GM12872 (cell line): ENCODE results near the gene SSC5D.
A peak's percentile ranks its signal among the peaks of the same experiment; 100 is the strongest.

Experiments used
- TF ChIP-seq, protein P1 (sequence below): IDR thresholded peaks from 3 replicates; pipeline ENCODE4 v1.5.1; 2011; ENCODE audit warnings: low read depth, mild to moderate bottlenecking, low read length, moderate library complexity; ENCODE audit not compliant: insufficient read depth

The SSC5D gene

DNA sequence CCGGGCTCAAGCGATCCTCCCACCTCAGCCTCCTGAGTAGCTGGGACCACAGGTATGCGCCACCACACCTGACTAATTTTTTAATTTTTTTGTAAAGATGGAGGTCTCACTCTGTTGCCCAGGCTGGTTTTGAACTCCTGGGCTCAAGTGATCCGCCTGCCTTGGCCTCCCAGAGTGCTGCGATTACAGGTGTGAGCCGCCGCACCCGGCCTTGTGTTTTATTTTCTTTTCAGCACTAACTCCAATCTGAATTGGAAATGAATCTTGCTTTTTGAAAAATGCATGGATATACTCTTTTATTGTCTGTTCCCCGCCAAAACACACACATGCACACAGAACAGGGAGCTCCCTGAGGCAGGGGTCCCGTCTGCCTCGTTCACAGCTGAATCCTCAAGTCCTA lies 25.5 kb upstream of the SSC5D start:
- TF ChIP-seq, protein P1, sequence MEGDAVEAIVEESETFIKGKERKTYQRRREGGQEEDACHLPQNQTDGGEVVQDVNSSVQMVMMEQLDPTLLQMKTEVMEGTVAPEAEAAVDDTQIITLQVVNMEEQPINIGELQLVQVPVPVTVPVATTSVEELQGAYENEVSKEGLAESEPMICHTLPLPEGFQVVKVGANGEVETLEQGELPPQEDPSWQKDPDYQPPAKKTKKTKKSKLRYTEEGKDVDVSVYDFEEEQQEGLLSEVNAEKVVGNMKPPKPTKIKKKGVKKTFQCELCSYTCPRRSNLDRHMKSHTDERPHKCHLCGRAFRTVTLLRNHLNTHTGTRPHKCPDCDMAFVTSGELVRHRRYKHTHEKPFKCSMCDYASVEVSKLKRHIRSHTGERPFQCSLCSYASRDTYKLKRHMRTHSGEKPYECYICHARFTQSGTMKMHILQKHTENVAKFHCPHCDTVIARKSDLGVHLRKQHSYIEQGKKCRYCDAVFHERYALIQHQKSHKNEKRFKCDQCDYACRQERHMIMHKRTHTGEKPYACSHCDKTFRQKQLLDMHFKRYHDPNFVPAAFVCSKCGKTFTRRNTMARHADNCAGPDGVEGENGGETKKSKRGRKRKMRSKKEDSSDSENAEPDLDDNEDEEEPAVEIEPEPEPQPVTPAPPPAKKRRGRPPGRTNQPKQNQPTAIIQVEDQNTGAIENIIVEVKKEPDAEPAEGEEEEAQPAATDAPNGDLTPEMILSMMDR = no peak

DNA sequence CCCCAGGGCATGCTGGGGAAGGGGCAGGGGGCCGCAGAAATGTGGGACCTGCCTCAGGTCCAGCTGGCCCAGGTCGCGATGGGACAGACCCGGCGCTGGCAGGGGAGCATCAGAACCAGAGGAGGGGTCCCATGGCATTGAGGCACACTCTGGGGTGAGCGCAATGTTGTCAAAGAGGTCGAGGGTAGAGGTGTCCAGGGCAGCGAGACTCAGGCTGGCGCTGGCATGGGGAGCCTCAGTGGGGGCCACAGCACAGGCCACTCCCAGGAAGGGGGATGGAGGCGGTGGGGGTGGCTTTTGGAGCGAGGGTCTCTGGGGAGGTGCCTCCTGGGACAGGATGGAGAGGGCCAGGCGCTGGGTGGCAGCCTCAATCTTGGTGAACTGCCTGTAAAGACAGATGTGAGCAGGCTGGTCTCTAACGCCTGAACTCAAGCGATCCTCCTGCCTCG lies 24.6 kb upstream of the SSC5D start:
- TF ChIP-seq, protein P1 = no peak

DNA sequence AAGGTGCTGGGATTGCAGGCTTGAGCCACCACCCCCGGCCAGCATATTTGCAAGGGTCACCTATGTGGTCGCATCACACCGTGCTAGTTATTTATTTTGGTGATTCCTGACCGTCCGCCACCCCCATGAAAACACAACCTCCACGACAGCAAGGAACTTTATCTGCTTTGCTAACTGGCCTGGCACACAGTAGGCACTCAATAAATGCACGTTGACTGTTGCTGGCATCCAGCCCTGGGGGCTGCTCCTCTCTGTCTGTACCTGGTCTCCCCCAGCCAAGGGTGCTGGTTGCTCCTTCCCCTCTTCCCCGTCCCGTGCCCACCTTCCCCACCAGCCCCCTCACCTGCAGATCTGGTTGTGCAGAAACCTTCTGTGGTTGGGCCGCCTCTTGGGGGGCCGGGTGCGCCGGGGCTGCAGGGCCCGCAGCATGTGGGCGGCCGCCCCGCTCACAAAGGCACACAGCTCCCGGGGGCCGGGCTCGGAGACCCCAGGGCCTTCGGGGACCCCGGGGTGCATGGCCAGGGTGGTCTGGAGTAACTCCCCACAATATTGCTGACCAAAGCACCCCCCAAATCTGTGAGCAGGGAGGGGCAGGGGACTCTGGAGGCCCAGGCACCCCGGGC lies 24.1 kb upstream of the SSC5D start:
- TF ChIP-seq, protein P1 = no peak

DNA sequence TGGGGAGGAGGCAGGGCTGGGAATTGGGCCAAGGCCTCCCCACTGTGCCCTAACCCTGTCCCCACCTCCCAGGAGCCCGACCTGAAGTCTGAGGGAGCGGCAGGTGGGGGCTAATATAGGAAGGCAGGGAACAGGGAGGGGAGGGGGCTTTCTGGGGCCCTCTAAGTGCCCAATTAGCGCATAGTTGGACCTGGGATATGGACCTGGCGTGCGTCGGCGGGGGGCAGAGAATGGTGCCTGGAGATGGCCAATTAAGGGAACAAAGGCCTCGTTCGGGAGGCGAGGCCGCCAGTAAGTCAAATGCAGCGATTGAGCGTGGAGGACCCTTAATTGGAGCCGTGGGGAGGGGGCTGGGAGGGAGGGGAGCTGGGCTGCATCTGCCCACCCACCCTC lies 23.6 kb upstream of the SSC5D start, which contains the start of gene C19orf85:
Gene C19orf85, minus strand, starts transcription at position 90 of the 393 bp plus-strand sequence. CDS start 197 bp downstream, outside the sequence.
- TF ChIP-seq, protein P1 = no peak

DNA sequence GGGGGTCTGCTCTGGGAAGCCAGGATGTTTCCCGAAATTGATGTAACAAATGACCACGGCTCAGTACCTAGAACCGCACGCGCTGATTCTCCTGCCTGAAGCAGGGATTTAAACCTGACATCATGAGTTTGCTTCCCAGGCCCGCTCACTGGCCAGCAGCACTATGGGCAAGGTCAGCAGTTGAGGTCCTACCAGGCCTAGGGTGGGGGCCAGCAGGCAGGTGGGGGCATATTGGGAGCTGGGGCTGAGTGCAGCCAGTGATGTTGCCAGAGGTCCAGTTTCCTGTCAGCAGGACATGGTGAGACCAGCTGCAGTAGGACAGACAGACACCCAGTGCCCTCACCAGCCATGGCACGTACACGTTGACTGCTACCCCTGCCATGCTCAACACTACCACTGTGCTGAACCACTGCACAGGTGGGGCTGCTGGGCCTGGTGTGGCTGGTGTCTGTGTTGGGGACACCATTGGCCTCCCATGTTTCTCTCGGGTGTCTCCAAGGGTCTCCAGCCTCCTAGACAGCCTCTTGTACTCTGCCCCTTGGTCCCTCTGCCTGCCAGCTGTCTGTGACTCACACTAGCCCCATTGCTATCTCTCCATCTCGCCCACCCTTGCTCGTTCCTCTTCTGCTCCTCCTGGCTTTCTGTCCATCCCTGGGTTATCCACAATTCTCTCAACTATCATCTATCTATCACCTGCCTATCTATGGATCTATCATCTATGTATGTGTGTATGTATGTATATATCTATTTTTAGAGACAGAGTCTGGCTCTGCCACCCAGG lies 22.6 kb upstream of the SSC5D start:
- TF ChIP-seq, protein P1 = no peak

DNA sequence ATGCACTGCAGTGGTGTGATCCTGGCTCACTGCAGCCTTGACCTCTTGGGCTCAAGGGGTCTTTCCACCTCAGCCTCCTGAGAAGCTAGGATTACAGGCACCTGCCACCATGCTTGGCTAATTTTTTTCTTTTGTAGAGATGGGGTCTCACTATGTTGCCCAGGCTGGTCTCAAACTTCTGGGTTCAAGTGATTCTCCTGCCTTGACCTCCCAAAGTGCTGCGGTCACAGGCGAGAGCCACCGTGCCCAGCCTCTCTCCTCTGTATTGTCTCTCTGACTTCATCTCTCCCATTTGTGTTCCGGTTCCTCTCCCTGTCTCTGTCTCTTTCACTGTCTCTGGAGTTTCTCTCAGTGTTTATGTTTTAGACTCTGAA lies 22.0 kb upstream of the SSC5D start:
- TF ChIP-seq, protein P1 = no peak

DNA sequence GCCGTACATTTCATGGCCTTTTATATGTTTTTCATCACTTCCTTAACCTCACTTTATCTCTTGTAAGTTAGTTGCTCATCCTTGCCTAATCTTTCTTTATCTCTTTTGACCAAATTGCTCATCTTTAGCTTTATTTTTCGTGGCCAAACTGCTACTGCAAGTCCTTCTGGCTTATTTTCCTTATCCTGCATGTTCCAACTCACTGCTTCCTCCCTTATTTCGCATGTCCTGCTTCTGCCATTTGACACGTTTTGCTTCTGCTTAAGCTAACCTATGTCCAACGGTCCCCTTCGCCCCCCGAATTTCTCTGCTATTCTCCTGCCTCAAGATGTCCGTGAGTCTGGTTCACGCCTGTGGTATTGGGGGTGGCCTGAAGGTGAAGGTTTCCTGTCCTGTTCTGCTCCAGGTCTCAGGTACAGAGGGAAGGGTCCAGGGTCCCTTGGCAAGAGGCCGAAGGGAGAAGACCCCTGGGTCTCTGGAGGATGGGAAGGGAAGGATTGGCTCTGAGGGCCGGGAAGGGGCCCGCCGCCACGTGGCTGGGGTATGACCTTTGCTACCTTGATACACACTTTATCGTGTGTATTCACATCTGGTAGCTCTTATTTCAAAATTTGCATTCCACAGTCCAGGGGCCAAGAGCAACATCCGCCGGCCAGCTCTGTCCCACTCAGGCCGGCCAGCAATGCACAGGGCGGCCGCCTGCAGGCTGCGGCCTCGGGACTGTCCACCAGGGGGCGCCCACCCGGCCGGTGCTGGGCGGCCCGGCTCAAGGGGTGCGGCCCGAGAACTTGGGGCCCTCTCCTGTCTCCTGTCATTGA lies 20.8 kb upstream of the SSC5D start:
- TF ChIP-seq, protein P1 = peak; percentile 91
